ENCODE data around the gene SPIN2B. TPM values are rescaled to one million over a fixed set of nuclear protein-coding genes. Genes with fewer than 3 reads are reported as not detected.
"Not testable (repeated sequence)": the region's sequence is repeated elsewhere in the genome, so short reads cannot be mapped to it uniquely, and the experiment has no call there.

Gene SPIN2B
- polyA plus RNA-seq: 1 to 10 TPM; 4.9 to 9.7 (median 6.3) TPM

DNA sequence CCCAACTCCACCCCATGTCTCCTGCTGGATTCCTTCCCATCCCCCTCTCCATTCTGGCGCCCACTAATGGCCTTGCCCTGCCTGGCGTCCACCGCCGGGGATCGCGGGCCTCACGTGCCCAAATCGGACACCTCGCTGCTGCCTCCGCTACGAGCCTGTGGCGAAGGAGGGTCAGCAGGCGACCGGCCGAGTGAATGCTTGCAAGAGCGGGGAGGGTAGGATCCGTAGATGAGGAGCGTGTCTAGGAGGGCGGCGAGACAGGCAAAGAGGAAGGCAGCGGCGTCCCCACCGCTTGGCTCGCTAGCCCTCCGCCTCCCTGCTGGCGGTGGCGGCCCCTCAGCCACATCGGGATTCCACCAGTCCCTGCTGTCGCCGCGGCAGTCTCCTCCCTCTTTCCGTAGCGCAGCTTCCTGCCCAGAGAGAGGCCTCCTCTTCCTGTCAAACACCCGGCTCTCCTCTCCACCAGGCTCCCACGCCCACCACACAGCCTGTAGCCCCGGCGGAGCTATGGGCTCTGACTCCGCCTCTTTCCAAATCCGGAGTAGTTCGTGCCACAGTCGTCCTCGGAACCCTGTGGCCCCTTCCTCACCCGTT lies at the start of gene SPIN2B:
Gene SPIN2B, minus strand, starts transcription at position 387 of the 594 bp plus-strand sequence.
- 0 to 32% (median 1%) methylated on average over 13 to 42 of the region's 43 CpGs for WGBS, 3 donors
- no peak within 1 kb of the TSS for H3K27ac ChIP-seq (ENCODE audit: low read depth, low read length)

DNA sequence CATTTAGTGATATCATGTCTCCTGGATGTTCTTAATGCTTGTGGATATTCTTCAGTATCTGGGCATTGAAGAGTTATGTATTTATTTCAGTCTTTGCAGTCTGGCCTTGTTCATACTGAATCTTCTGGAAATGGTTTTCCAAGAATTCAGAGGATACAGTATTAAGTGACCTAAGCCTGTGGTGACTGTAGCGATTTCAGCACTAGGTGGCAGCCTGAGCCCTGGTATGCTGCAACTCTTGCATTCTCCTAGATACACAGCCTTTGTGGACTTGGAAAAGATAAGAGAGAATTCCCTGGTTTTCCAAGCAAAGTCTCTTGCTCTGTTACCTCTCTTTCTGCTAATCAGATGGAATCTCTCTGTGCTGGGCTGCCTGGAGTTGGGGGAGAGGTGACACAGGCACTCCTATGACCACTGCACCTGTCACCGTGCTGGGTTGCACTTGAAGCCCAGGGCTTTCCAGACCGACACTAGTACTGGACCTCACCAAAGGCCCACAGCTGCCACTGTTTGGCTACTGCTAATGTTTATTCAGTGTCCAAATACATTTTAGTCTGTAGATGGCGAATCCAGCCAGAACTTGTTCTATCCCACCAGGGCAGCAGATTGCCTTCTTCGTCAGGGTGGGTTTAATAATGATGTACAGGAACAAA lies 35.2 kb upstream of the SPIN2B start:
- WGBS, 3 donors: 62 to 87% (median 63%) methylated on average over 5 of the region's 5 CpGs
- no peak overlapping the region for H3K27ac ChIP-seq (ENCODE audit: low read depth, low read length)

DNA sequence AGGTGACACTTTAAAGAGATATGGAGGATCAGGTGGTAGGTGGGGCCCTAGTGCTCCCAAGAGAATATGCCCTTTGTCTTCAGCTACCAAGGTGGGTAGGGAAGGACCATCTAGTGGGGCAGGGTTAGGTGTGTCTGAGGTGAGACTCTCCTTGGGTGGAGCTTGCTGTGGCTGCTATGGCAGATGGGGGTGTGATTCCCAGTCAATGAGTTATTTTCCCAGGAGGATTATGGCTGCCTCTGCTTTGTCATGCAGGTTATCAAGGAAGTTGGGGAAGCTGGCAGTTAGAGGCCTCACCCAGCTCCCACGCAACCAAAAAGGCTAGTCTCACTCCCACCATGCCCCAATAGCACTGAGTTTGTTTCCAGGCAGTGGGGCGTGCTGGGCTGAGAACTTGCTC lies 33.8 kb upstream of the SPIN2B start:
- no peak overlapping the region for H3K27ac ChIP-seq (ENCODE audit: low read depth, low read length)
- WGBS, 3 donors: 58 to 96% (median 77%) methylated on average over 2 of the region's 2 CpGs

DNA sequence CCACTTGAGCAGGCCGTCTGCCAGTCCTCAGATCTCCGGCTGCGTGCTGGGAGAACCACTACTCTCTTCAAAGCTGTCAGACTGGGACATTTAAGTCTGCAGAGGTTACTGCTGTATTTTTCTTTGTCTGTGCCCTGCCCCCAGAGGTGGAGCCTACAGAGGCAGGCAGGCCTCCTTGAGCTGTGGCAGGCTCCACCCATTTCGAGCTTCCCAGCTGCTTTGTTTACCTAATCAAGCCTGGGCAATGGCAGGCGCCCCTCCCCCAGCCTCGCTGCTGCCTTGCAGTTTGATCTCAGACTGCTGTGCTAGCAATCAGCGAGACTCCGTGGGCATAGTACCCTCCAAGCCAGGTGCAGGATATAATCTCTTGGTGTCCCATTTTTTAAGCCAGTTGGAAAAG lies 30.9 kb upstream of the SPIN2B start:
- 81 to 96% (median 83%) methylated on average over 7 to 8 of the region's 8 CpGs for whole genome bisulfite sequencing, 3 donors
- H3K27ac ChIP-seq (ENCODE audit: low read depth, low read length): not testable (repeated sequence)

DNA sequence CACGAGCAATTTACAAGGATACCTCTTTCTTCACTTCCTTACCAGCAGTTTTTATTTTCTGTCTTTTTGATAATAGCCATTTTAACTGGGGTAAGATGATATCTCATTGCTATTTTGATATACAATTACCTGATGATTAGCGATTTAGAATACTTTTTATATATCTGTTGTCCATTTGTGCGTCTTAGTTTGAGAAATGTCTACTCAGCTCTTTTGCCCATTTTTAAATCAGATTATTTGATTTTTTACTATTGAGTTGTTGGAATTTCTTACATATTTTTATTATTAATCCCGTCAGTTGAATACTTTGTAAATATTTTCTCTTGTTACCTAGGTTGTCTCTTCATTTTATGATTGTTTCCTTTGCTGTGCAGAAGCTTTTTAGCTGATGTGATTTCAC lies 17.3 kb upstream of the SPIN2B start:
- WGBS, 3 donors: 78 to 94% (median 92%) methylated on average over 4 of the region's 4 CpGs
- H3K27ac ChIP-seq (ENCODE audit: low read depth, low read length): no peak overlapping the region

DNA sequence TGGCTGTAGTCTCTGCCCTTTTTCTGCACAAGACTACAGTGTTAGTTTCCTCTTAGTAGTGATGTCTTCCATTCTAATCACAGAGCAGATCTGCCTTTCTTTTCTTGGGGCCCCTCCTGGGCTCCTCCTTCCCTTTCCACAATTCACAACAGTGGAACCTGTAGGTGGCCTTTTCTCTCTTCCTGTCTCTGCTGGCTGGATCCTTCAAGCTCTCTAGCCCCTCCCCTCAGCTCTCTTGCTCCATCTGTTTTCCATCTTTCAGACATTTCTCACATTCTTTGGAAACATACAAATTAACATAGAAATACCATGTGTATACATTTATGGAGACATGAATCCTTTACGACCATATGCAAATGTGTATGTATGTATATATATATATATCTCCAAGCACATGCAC lies 16.2 kb upstream of the SPIN2B start:
- no peak overlapping the region for H3K27ac ChIP-seq (ENCODE audit: low read depth, low read length)
- WGBS, 3 donors: 47 to 72% (median 66%) methylated on average over 1 of the region's 1 CpG

DNA sequence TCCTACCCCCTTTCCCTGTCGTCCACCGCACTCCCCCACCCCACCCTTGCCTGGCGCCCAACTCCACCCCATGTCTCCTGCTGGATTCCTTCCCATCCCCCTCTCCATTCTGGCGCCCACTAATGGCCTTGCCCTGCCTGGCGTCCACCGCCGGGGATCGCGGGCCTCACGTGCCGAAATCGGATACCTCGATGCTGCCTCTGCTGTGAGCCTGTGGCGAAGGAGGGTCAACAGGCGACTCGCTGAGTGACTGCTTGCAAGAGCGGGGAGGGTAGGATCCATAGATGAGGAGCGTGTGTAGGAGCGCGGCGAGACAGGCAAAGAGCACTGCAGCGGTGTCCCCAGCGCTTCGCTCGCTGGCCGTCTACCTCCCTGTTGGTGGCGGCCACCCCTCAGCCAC lies 15.7 kb upstream of the SPIN2B start, which contains the start of gene SPIN2A:
Gene SPIN2A, minus strand, starts transcription at position 325 of the 400 bp plus-strand sequence. CDS start 800 bp downstream, outside the sequence.
- WGBS, 3 donors: 24 to 61% (median 49%) methylated on average over 14 to 27 of the region's 27 CpGs
- H3K27ac ChIP-seq (ENCODE audit: low read depth, low read length): not testable (repeated sequence)

DNA sequence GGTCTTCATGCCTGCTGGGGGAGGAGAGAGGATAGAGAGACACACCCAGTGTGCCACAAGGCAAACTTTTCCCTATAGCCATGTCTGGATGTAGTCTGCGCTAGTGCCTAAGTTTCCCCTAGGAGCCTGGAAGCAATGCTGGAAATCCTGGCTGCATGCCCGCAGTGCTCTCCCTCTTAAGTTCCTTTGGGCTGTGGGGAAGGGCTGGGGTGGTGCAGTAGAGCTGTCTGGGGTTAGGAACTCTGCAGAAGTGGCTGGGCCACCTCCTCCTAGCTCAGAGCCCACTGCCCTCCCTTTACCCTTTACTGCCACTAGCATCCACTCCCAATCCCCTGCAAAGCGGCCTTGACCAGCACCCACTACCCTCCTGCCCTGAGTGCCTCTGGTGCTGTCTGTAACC lies 15.2 kb upstream of the SPIN2B start:
- not testable (repeated sequence) for H3K27ac ChIP-seq (ENCODE audit: low read depth, low read length)
- WGBS, 3 donors: 73 to 100% methylated on average over 1 of the region's 3 CpGs; no CpG with 5 or more reads in 1 of the 3 donors

DNA sequence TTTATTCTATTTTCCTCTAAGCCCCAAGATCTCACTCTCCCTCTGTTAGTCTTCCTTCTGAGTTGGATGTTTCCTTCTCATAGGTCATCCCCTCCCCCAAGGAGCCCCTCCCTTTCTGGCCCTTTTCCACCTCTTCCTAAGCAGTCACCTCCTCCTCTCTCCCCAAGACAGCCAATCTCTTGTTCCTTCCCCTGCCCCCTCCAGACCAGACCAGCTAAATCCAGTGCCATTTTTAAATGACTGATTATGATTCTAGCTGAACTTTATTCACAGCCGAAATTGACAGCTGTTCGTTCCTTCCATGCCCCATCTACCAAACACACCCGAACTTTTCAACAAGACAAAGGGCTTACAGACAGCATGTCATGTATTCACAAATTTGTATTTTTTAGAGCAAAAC lies 13.9 kb upstream of the SPIN2B start:
- no peak overlapping the region for H3K27ac ChIP-seq (ENCODE audit: low read depth, low read length)
- WGBS, 3 donors: 85 to 99% (median 96%) methylated on average over 3 of the region's 3 CpGs

DNA sequence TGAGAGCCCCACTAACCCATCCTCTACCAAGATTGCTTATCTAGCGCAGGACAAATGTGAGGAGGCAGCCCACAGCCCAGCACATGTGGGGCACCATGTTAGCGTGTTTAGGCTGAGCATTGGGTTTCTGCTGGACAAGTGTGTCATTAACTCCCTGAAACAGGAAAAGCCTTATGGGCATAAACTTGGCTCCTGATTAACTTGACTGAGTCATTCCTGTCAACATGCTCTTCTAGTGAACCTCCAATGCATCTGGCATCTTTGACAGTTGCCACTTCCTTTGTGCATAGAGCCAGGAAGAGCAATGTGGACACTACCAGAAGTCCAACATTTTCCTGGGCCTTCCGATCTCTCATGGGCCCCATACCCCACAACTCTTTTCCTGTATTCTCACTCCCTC lies 13.4 kb upstream of the SPIN2B start:
- WGBS, 3 donors: 85 to 100% (median 100%) methylated on average over 3 of the region's 3 CpGs
- no peak overlapping the region for H3K27ac ChIP-seq (ENCODE audit: low read depth, low read length)

DNA sequence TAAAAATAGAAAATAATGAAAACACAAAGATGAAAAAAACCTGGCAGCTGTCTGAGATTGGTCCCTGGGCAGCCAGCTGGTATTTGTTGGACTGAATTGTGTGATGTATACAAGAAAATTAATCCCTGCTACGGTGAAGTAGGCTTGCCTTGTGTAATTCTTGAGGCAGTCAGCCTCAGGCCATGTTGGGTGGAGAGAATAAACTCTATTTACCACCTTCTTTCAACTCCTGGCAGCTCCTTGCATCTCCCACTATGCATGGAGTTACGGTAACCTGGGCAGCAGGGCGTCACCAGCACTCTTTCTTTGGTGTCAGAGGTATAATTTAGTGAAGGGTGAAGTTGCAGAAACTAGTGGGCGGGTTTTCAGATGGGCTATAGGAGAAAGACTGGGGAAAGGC lies 12.4 kb upstream of the SPIN2B start:
- WGBS, 3 donors: 65 to 98% (median 95%) methylated on average over 4 of the region's 4 CpGs

DNA sequence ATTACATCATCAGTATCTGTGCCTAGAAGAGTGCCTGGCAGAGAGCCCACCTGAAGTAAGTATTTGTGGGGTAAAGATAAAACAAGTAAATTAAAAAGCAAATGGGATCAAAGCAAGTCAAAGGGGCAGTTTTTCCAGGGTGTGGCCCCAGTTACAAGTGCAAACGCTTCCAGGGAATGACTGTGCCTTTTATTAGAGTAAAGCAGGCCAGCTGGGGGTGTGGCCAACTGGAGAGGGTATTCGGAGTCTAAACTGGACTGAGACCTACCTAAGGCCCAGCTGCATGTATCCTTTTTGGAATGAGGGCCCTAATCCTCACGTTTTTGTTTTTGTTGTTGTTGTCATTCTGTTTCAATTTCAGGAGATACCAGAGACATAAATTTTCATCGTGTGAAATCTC lies 11.9 kb upstream of the SPIN2B start:
- H3K27ac ChIP-seq (ENCODE audit: low read depth, low read length): not testable (repeated sequence)
- 39 to 74% (median 58%) methylated on average over 3 to 4 of the region's 4 CpGs for WGBS, 3 donors

More for the DNA sequence above, 12.4 kb upstream of the SPIN2B start:
- H3K27ac ChIP-seq (ENCODE audit: low read depth, low read length): no peak overlapping the region

DNA sequence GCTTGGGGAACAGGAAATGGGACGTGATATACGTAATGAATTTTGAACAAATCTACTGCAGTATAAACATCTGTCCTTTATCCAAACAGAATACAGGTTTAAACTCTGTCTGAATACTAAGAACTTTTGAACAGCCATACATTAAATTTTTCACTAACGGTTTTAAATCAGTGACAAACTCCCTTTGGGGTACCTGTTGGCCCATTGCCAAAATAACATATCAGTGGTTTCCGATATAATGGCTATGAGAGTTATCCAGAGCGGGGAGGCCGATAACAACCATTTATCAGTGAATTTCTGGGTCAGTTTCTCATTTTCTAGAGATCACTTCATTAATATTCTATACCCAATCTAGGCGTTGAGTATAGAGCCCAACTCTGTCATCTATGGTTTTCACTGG lies 10.7 kb upstream of the SPIN2B start:
- H3K27ac ChIP-seq (ENCODE audit: low read depth, low read length): no peak overlapping the region
- 79 to 95% (median 94%) methylated on average over 7 of the region's 7 CpGs for WGBS, 3 donors

DNA sequence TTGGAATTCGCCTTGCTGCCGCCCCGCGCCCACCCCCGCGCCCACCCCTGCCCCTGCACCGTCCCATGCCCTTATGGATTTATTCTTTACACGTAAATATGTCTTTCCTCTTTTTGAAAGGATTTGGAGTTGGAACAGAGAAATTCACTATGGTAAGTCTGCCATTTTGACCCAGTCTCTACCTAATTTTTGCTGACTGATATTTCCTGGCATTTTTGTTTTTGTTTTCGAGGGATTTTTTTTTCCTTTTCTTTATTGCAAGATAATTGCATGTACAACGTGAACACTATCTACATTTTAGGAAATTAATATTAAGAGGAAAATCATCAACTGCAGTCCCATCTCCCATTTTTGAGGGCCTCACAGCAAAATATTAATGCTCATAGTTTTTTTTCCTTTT lies 468 bp upstream of the SPIN2B start:
- no peak overlapping the region for H3K27ac ChIP-seq (ENCODE audit: low read depth, low read length)
- WGBS, 3 donors: 0 to 39% (median 0%) methylated on average over 7 to 10 of the region's 10 CpGs

DNA sequence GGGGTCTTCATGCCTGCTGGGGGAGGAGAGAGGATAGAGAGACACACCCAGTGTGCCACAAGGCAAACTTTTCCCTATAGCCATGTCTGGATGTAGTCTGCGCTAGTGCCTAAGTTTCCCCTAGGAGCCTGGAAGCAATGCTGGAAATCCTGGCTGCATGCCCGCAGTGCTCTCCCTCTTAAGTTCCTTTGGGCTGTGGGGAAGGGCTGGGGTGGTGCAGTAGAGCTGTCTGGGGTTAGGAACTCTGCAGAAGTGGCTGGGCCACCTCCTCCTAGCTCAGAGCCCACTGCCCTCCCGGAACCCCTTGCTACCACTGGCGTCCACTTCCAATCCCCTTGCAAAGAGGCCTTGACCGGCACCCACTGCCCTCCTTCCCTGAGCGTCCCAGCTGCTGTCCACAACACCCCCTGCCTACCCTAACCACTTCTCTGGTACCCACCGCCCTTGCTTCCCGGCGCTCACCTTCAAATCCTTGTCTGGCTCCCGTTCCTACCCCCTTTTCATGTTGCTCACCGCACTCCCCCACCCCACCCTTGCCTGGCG lies 658 bp downstream of the SPIN2B start:
- not testable (repeated sequence) for H3K27ac ChIP-seq (ENCODE audit: low read depth, low read length)
- 0 to 31% (median 2%) methylated on average over 6 to 10 of the region's 12 CpGs for WGBS, 3 donors

DNA sequence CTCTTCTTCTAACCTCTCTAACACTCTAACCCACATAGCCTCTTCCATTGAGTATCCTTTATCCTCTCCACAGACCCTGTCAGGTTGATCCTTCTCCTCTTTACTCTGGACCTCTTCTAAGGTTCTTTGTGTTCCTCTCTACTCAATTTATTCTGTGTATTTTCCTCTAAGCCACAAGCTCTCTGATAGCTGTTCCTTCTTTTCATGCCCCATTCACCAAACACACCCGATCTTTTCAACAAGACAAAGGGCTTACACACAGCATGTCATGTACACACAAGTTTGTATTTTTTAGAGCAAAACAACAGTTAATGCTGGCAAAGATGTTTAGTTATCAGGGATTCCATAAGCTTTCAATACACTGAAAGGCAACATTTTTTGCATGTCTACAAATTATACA lies 1.9 kb downstream of the SPIN2B start:
- H3K27ac ChIP-seq (ENCODE audit: low read depth, low read length): no peak overlapping the region
- 85 to 91% (median 87%) methylated on average over 1 of the region's 1 CpG for WGBS, 3 donors

DNA sequence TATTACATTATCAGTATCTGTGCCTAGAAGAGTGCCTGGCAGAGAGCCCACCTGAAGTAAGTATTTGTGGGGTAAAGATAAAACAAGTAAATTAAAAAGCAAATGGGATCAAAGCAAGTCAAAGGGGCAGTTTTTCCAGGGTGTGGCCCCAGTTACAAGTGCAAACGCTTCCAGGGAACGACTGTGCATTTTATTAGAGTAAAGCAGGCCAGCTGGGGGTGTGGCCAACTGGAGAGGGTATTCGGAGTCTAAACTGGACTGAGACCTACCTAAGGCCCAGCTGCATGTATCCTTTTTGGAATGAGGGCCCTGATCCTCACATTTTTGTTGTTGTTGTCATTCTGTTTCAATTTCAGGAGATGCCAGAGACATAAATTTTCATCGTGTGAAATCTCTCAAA lies 3.8 kb downstream of the SPIN2B start:
- not testable (repeated sequence) for H3K27ac ChIP-seq (ENCODE audit: low read depth, low read length)
- WGBS, 3 donors: 41 to 73% (median 70%) methylated on average over 4 of the region's 4 CpGs

DNA sequence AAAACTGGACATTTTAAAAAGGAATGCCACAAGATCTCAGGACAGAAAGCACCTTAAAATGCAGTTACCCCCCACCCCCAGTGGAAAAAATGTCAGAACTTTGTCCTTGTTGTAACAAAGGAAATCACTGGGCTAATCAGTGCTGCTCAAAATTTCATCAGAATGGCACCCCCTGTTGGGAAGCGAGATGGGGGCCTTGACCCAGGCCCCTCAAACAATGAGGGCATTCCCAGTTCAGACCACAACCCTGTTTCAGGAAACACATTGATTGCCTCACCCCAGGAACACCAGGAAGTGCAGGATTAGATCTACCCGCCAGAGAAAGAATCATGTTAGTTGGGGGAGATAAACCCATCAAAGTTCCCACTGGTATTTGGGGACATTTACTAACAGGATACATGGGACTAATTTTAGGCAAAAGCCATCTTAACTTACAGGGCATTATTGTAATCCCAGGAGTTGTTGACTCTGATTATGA lies 16.4 kb downstream of the SPIN2B start:
- WGBS, 3 donors: 52 to 83% (median 70%) methylated on average over 2 of the region's 2 CpGs
- H3K27ac ChIP-seq (ENCODE audit: low read depth, low read length): no peak overlapping the region

DNA sequence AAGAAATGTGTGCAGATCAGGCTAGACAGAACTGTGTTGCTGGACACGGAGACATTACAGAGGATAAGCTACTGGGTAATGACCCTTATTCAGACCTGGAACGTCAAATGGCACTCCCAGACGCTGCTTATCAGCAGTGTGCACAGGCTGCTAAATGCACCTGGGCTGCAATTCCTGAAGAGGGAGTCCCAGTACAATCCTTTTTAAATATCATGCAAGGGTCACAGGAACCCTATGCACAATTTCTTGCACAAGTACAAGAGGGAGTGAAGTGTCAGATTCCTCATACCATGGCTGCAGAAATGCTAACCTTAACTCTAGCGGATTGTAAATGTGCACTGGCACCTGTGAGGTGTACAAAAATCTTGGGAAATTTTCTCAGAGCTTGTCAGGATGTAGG lies 16.9 kb downstream of the SPIN2B start:
- WGBS, 3 donors: 67 to 82% (median 78%) methylated on average over 4 of the region's 4 CpGs
- no peak overlapping the region for H3K27ac ChIP-seq (ENCODE audit: low read depth, low read length)

DNA sequence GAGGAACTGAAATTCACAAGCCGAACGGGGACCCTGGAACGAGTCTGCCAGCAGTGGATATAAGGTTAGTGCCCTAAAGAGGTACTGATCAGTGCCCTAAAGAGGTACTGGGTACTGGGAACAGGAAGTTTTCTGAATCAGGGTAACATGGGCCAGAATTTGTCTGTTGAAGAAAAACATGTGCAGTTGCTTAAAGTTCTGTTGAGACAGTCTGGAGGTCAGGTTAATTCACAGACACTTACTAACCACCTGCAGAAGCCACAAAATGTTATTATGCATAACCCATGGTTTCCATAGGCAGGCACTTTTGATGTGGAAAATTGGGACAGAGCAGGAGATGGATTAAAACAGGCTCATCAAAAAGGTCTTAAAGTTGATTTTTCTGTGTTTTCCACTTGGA lies 17.9 kb downstream of the SPIN2B start:
- no peak overlapping the region for H3K27ac ChIP-seq (ENCODE audit: low read depth, low read length)
- 71 to 96% (median 87%) methylated on average over 3 of the region's 3 CpGs for WGBS, 3 donors
